K562 (cell line): Measurements from ENCODE around the gene ING4. TPM values are rescaled to one million over a fixed set of nuclear protein-coding genes. Genes with fewer than 3 reads are reported as not detected.

Source experiments
- ATAC-seq: fragments of 200-7000 bp; cut with Tn5 transposase; 3 replicates; pipeline ENCODE4 v1.9.1; 2020; ENCODE audit warnings: moderate library complexity
- BruUV-seq: library from RNA; stranded (reverse); fragments of 400-500 nt; replicated peaks from 2 replicates; lab custom pipeline; 2021; lab: Mats Ljungman, UMichigan
- CTCF ChIA-PET: fragments of 300-600 bp; formaldehyde crosslinking; extraction: SDS; loops from one replicate; lab custom pipeline; 2021; ENCODE audit warnings: low intra/inter-chr PET ratio; lab: Yijun Ruan, JAX
- POLR2A ChIA-PET: fragments of 300-600, 350-650 bp; sonication (Branson Sonifier 250); formaldehyde crosslinking; extraction: SDS; loops from one replicate; lab custom pipeline; 2021; ENCODE audit warnings: antibody characterized with exemption, inconsistent platforms; lab: Yijun Ruan, JAX
- DNase-seq, 4 experiments: peaks; one replicate each; pipeline versions ENCODE4 v3.0.0 to v3.0.0-alpha.2; 2011 to 2018; ENCODE audit warnings: low spot score in 3 of 4, mixed read lengths in 3 of 4; ENCODE audit errors: extremely low read depth in 1 of 4
- FAIRE-seq: peaks from 2 replicates; lab custom pipeline; 2011; peaks lifted over from hg19 to GRCh38; lab: Jason Lieb, UNC
- H2AFZ ChIP-seq: 2 replicates; pipeline ENCODE4 v1.6.0; 2011; ENCODE audit warnings: low read depth, low read length, control low read depth, inconsistent platforms
- H3K27ac ChIP-seq: fragments of 200-600 bp; 3 replicates; pipeline ENCODE4 v1.8.0; 2011; ENCODE audit warnings: low read depth, mild to moderate bottlenecking, control low read depth, inconsistent platforms, low read length, moderate library complexity, mixed read lengths; ENCODE audit errors: extremely low read depth
- H3K27me3 ChIP-seq, 2 experiments: fragments of 300-600 bp in 1 of 2; 2 replicates in 1 of 2; 3 replicates in 1 of 2; pipeline versions ENCODE4 v1.6.0 to v1.8.0; 2011; ENCODE audit warnings: inconsistent platforms in 2 of 2, low read length in 2 of 2, mild to moderate bottlenecking in 1 of 2, mixed read lengths in 1 of 2, moderate library complexity in 1 of 2; ENCODE audit not compliant: control insufficient read depth in 2 of 2, insufficient read depth in 2 of 2
- H3K36me3 ChIP-seq: fragments of 300-600 bp; 3 replicates; pipeline ENCODE4 v1.8.0; 2011; ENCODE audit warnings: mild to moderate bottlenecking, low read length, inconsistent platforms; ENCODE audit not compliant: control insufficient read depth, insufficient read depth
- H3K4me1 ChIP-seq, 2 experiments: fragments of 200-600 bp in 1 of 2; replicated peaks in 1 of 2; 2 replicates in 1 of 2; 3 replicates in 1 of 2; pipeline versions ENCODE4 v1.5.1 to v1.8.0; 2011; ENCODE audit warnings: inconsistent platforms in 2 of 2, low read length in 2 of 2, mild to moderate bottlenecking in 1 of 2, mixed read lengths in 1 of 2, moderate library complexity in 1 of 2; ENCODE audit not compliant: control insufficient read depth in 2 of 2, insufficient read depth in 2 of 2
- H3K4me2 ChIP-seq: 2 replicates; pipeline ENCODE4 v1.6.1; 2011; ENCODE audit warnings: low read length, control low read depth, inconsistent platforms, mixed read lengths; ENCODE audit not compliant: insufficient read depth
- H3K4me3 ChIP-seq: fragments of 200-600 bp; sonication (generic), shearing (Covaris generic); 2 replicates; pipeline ENCODE4 v1.5.1; 2016; ENCODE audit warnings: control low read depth, inconsistent platforms
- H3K79me2 ChIP-seq: fragments of 200-600 bp; 3 replicates; pipeline ENCODE4 v1.8.0; 2011; ENCODE audit warnings: low read length, inconsistent platforms; ENCODE audit not compliant: control insufficient read depth, insufficient read depth
- H3K9ac ChIP-seq, 2 experiments: 2 replicates each; pipeline versions ENCODE4 v1.6.0 to v1.6.1; 2011; ENCODE audit warnings: low read depth in 2 of 2, low read length in 2 of 2, control low read depth in 1 of 2, inconsistent platforms in 1 of 2, mild to moderate bottlenecking in 1 of 2, mixed read lengths in 1 of 2; ENCODE audit not compliant: insufficient read depth in 1 of 2
- H3K9me1 ChIP-seq: one replicate; pipeline ENCODE4 v1.6.0; 2011; ENCODE audit warnings: inconsistent platforms, mild to moderate bottlenecking, low read length, moderate library complexity; ENCODE audit not compliant: control insufficient read depth, insufficient read depth
- H3K9me3 ChIP-seq: replicated peaks from 2 replicates; pipeline ENCODE4 v1.5.1; 2011; ENCODE audit warnings: low read depth, low read length, inconsistent platforms; ENCODE audit not compliant: control insufficient read depth, insufficient read depth
- H4K20me1 ChIP-seq: replicated peaks from 2 replicates; pipeline ENCODE4 v1.6.1; 2011; ENCODE audit warnings: low read length, inconsistent platforms, mixed read lengths; ENCODE audit not compliant: control insufficient read depth, insufficient read depth
- ADNP ChIP-seq: fragments of 200-800 bp; sonication (Bioruptor generic); IDR thresholded peaks from 2 replicates; pipeline ENCODE4 v1.6.1; 2016; ENCODE audit warnings: missing genetic modification characterization, missing compliant biosample characterization
- CBFB ChIP-seq: sonication (generic); formaldehyde crosslinking; IDR thresholded peaks from 2 replicates; pipeline ENCODE4 v1.4.0; 2020; ENCODE audit warnings: mild to moderate bottlenecking, missing genetic modification reagents
- NFIX ChIP-seq: fragments of 250-450 bp; sonication (Bioruptor Pico); IDR thresholded peaks from 2 replicates; pipeline ENCODE4 v1.4.0; 2020; ENCODE audit warnings: low read depth, mild to moderate bottlenecking, moderate library complexity
- RBM25 ChIP-seq: fragments of 200-400 bp; formaldehyde crosslinking; IDR thresholded peaks from 2 replicates; pipeline ENCODE4 v1.6.1; 2018; ENCODE audit warnings: low read length, low read depth, moderate library complexity; ENCODE audit not compliant: severe bottlenecking
- ZNF395 ChIP-seq: fragments of 200-800 bp; sonication (Bioruptor generic); IDR thresholded peaks from 2 replicates; pipeline ENCODE4 v1.6.1; 2017; ENCODE audit warnings: missing genetic modification characterization, missing compliant biosample characterization
- ZNF766 ChIP-seq: fragments of 200-800 bp; sonication (Bioruptor generic); conservative IDR thresholded peaks from 2 replicates; pipeline ENCODE4 v1.6.1; 2016; ENCODE audit warnings: missing genetic modification characterization, missing compliant biosample characterization
- WGBS: fragments of 100-300 bp; shearing (Covaris generic); methylation state at CpG from one replicate; pipeline ENCODE4 v1.1.6; 2016; ENCODE audit warnings: low coverage, mixed read lengths; ENCODE audit not compliant: insufficient coverage; ENCODE audit errors: missing lambda C conversion rate; 5-methylcytosine and 5-hydroxymethylcytosine counted together
- in situ Hi-C: fragments of 300-500 bp; cut with MboI; formaldehyde crosslinking; loops from 4 replicates; pipeline ENCODE4 v1.15.0; 2018; ENCODE audit warnings: inconsistent platforms, mixed read lengths
- intact Hi-C: fragments of 100-400 bp; cut with micrococcal nuclease; formaldehyde crosslinking; loops from 2 replicates; pipeline ENCODE4 v1.14.2; 2022
- polyA plus RNA-seq, 8 experiments: library from polyadenylated mRNA; depleted of rRNA in 4 of 8; stranded (reverse) in 5 of 8; unstranded in 3 of 8; fragments of >200 nt; fragmentation: Nextera tagmentation in 2 of 8; fragmentation: Illumina TruSeq in 1 of 8; extraction: Ambion mirVana in 2 of 8; extraction: Trizol in 1 of 8; gene quantifications; 2 replicates each; pipeline versions ENCODE4 v1.2.1 to v1.2.3, GENCODE V29; 2011 to 2014; ENCODE audit warnings: inconsistent platforms in 1 of 8, missing spikeins in 1 of 8
- total RNA-seq, 7 experiments: library from RNA; depleted of rRNA in 6 of 7; stranded (reverse); fragments of >200 nt in 6 of 7; fragmentation: Illumina TruSeq in 2 of 7; extraction: Trizol in 2 of 7; gene quantifications; 2 replicates each; pipeline versions ENCODE4 v1.2.1 to v1.2.3, GENCODE V29; 2011 to 2021; ENCODE audit warnings: low replicate concordance in 1 of 7

The ING4 gene
- total and polyA plus RNA-seq, 9 of the 15 experiments (the other 6 are each of a cell fraction or from before 2014, with no cell fraction given) = 6.6 to 30.2 (median 15.7) TPM

GRCh38 chr12:6676962-6677361 is 14.0 kb upstream of the ING4 start:
- Histone ChIP-seq H3K27me3 (no peaks in the 10 kb centered on the region), H3K9me3 (no peaks in the 10 kb centered on the region), H2AFZ (no peak overlapping the region), H3K4me3 (no peak overlapping the region), H3K9ac (no peak overlapping the region), H3K4me1 (no peaks in the 10 kb centered on the region), H3K4me2 (no peak overlapping the region), H3K27ac (no peak overlapping the region), H4K20me1 (no peaks in the 10 kb centered on the region; the same call in 1 of the 2 replicates), H3K79me2 (peaks cover 16% of the 10 kb centered on the region), H3K9me1 (no peaks in the 10 kb centered on the region), H3K36me3 (peaks cover 89% of the 10 kb centered on the region)
- FAIRE-seq (no peak), ATAC-seq (no peak), DNase-seq (no peak)
- TF ChIP-seq ADNP (tag) = 0 out of 2 replicates have a peak, but pooled peaks have one; percentile 39
- TF ChIP-seq CBFB (CRISPR knock-in tag) = no peak
- peak; percentile 74 for TF ChIP-seq RBM25
- TF ChIP-seq ZNF395 (CRISPR knock-in tag) = no peak
- TF ChIP-seq NFIX (CRISPR knock-in tag) = no peak
- no peak for TF ChIP-seq ZNF766 (CRISPR knock-in tag)
- intact Hi-C loops (no loop called here), in situ Hi-C loops (no loop called here)
- ChIA-PET POLR2A (no interaction called here), CTCF (no interaction called here)
- WGBS = 67% methylated on average over 1 of the region's 5 CpGs
- BruUV-seq = no TSS peak
